GM12874 (cell line): ENCODE data around the gene SIT1.

Experiments used
- TF ChIP-seq, protein P1 (sequence below): IDR thresholded peaks from 2 replicates; pipeline ENCODE4 v1.5.1; 2011; ENCODE audit warnings: low read depth, mild to moderate bottlenecking, control low read depth, low read length, moderate library complexity; ENCODE audit not compliant: insufficient read depth

Gene SIT1

DNA sequence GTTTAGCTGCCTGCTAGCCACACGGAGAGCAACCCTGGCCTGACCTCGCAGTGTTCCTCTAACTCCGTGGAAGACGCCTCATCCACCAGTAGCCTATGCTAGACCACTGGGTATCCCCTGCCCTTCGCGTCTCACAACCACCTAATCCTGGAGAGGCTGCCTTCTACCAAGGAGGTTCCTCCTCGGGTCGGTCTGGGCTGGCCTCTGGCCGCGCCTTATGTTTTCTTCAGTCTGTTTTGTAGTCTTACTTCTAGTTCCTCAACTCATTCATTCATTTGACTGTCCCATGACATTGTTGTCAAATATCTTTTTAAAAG is 40.6 kb upstream of the SIT1 start:
- TF ChIP-seq, protein P1, sequence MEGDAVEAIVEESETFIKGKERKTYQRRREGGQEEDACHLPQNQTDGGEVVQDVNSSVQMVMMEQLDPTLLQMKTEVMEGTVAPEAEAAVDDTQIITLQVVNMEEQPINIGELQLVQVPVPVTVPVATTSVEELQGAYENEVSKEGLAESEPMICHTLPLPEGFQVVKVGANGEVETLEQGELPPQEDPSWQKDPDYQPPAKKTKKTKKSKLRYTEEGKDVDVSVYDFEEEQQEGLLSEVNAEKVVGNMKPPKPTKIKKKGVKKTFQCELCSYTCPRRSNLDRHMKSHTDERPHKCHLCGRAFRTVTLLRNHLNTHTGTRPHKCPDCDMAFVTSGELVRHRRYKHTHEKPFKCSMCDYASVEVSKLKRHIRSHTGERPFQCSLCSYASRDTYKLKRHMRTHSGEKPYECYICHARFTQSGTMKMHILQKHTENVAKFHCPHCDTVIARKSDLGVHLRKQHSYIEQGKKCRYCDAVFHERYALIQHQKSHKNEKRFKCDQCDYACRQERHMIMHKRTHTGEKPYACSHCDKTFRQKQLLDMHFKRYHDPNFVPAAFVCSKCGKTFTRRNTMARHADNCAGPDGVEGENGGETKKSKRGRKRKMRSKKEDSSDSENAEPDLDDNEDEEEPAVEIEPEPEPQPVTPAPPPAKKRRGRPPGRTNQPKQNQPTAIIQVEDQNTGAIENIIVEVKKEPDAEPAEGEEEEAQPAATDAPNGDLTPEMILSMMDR = no peak

DNA sequence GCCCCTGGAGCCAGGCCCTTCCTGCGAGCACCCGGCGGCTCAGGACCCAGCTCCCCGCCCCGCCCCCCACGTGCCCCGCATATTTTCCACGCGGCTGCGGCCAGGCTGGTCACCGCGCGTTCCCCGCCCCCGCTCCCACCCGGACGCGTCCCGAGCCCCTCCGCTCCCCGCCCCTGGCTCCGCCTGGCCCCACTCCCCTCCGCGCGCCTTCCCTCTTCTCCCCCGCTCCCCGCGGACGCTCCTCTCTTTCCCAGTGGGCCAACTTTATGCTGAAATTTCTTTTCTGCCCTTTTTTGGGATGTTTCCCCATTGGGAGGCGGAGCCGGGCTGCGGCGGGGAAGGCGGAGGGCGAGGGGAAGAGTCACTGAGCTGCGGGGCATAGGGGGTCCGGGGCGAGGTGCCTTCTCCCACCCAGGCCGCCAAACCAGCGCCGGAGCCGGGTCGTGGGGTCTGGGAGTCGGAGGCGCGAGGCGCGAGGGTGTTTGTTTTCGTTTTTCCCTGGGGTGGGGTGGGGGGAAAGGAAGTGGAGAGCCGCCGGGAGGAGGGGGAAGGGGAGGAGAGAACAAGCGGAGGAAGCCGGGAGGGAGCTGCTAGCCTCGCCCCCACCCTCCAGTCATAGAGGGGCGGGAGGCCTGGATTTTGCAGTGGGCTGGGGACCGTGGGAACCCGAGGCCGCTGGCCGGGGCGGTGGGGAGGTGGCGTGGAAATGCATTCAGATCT is 40.0 kb upstream of the SIT1 start:
- TF ChIP-seq, protein P1 = no peak

GRCh38 chr9:35690294-35690613 is 39.5 kb upstream of the SIT1 start:
- TF ChIP-seq, protein P1 = no peak

- TF ChIP-seq, protein P1 = no peak
Observed at GRCh38 chr9:35689542-35690293, 39.0 kb upstream of the SIT1 start, which contains the start of gene TPM2. TPM2 (minus strand) TSS chr9:35689925; CDS start chr9:35689817, 108 bp downstream.

GRCh38 chr9:35688558-35689541 is 38.1 kb upstream of the SIT1 start:
- TF ChIP-seq, protein P1 = no peak

DNA sequence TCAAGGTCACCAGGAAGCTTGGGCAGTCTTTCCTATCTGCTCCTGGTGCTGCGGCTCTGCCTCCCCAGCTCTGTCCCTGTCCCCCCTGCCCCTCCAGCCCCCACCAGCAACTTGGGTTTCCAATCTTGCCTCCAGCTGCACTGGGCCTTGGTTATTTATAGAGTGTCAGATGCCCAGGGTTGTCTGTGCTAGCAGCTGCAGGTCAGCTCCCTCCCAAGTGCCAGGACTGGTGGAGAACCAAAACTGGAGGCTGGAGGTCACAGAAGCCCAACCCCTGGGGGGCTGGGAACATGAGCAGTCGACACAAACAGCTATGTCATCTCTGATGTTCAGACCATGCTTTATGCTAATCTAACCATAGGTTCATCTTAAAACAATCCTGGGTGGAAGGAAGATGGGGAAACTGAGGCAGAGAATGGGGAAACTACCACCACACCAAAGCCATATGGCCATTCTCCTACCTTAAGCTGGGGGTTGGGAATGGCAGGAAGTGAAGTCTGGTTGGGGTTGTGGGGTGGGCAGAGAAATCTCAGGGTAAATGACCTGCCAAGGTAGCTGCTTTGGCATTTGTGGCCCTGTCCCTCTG is 37.3 kb upstream of the SIT1 start:
- TF ChIP-seq, protein P1 = no peak
